Measurements from ENCODE around the gene POLE3.

POLE3 gene

DNA sequence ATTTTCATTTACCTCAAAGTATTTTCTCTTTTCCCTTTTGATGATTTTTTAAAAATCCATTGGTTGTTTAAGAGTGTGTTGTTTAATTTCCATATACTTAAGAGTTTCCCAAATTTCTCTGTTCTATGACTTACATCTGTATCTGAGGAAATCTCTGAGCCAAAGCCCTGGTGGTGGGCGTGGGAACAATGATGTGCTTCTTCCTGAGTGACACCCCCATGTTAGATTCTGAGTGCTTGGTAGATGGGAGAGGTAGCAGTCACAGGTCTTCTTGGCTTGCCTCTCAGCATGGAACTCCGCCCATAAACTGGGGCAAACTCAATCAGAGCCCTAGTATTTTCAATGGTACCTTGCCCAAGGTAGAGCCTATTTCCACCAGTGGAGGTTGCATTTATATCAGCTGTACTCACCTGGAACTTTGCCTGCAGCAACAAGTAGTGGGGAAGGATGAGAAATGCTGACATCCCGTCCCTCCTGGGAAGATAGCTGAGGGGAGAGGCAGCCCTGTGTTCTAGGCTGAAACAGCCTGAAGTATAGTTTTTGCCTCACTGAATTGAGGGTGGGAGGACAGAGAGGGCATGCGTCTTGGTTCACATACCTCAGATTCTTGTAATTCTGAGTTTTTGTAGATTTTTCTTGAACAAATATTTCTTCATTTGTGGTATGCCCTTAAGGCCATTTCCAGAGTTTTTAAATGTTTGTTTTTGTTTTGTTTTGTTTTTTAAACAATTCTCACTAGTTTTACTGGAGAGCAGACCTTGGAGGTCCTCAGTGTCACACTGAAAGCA is 26.4 kb upstream of the POLE3 start:
- no peak overlapping the region for H3K4me3 ChIP-seq (replicated peaks; ENCODE audit: insufficient read depth, low read length)
- no peak for DNase-seq (ENCODE audit: low read depth in 1 of 2, low spot score in 1 of 2)
- H3K27ac ChIP-seq (replicated peaks) = no peak overlapping the region
- no peak for TF ChIP-seq SPI1 (IDR thresholded peaks at IDR 0.05; ENCODE audit: borderline replicate concordance, low read depth)
- TF ChIP-seq, protein P1, sequence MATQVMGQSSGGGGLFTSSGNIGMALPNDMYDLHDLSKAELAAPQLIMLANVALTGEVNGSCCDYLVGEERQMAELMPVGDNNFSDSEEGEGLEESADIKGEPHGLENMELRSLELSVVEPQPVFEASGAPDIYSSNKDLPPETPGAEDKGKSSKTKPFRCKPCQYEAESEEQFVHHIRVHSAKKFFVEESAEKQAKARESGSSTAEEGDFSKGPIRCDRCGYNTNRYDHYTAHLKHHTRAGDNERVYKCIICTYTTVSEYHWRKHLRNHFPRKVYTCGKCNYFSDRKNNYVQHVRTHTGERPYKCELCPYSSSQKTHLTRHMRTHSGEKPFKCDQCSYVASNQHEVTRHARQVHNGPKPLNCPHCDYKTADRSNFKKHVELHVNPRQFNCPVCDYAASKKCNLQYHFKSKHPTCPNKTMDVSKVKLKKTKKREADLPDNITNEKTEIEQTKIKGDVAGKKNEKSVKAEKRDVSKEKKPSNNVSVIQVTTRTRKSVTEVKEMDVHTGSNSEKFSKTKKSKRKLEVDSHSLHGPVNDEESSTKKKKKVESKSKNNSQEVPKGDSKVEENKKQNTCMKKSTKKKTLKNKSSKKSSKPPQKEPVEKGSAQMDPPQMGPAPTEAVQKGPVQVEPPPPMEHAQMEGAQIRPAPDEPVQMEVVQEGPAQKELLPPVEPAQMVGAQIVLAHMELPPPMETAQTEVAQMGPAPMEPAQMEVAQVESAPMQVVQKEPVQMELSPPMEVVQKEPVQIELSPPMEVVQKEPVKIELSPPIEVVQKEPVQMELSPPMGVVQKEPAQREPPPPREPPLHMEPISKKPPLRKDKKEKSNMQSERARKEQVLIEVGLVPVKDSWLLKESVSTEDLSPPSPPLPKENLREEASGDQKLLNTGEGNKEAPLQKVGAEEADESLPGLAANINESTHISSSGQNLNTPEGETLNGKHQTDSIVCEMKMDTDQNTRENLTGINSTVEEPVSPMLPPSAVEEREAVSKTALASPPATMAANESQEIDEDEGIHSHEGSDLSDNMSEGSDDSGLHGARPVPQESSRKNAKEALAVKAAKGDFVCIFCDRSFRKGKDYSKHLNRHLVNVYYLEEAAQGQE (IDR thresholded peaks at IDR 0.05; ENCODE audit: insufficient replicate concordance, low read depth) = no peak
- TF ChIP-seq GABPA (IDR thresholded peaks at IDR 0.05; ENCODE audit: low read depth) = no peak
- no peak for TF ChIP-seq POLR2AphosphoS5 (IDR thresholded peaks at IDR 0.05; ENCODE audit: low read depth)
- TF ChIP-seq, protein P2, sequence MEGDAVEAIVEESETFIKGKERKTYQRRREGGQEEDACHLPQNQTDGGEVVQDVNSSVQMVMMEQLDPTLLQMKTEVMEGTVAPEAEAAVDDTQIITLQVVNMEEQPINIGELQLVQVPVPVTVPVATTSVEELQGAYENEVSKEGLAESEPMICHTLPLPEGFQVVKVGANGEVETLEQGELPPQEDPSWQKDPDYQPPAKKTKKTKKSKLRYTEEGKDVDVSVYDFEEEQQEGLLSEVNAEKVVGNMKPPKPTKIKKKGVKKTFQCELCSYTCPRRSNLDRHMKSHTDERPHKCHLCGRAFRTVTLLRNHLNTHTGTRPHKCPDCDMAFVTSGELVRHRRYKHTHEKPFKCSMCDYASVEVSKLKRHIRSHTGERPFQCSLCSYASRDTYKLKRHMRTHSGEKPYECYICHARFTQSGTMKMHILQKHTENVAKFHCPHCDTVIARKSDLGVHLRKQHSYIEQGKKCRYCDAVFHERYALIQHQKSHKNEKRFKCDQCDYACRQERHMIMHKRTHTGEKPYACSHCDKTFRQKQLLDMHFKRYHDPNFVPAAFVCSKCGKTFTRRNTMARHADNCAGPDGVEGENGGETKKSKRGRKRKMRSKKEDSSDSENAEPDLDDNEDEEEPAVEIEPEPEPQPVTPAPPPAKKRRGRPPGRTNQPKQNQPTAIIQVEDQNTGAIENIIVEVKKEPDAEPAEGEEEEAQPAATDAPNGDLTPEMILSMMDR (IDR thresholded peaks at IDR 0.05; ENCODE audit: insufficient read depth, low read length) = no peak
- no peaks in the 10 kb centered on the region for H3K27me3 ChIP-seq (ENCODE audit: insufficient read depth, poor library complexity, severe bottlenecking)

DNA sequence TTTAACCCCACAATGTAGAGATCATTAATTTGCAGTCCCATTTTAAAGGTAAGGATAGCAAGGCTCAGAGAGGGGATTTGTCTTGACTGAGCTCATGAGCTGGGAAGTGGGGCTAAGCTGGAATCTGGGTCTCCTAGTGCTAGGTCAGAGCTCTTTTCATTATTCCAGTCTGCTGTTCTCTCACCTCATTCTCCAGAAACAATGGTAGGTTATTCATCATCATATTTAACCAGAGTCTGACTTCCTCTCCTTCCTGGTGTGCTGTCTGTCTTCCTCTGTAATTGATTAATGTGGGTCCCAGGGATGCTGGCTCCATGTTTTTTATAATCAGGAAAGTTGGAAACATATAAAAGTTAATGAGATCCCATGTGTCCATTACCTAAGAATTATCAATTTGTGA is 20.7 kb upstream of the POLE3 start:
- H3K27me3 ChIP-seq (ENCODE audit: insufficient read depth, poor library complexity, severe bottlenecking) = no peaks in the 10 kb centered on the region
- no peak for DNase-seq (ENCODE audit: low read depth in 1 of 2, low spot score in 1 of 2)

DNA sequence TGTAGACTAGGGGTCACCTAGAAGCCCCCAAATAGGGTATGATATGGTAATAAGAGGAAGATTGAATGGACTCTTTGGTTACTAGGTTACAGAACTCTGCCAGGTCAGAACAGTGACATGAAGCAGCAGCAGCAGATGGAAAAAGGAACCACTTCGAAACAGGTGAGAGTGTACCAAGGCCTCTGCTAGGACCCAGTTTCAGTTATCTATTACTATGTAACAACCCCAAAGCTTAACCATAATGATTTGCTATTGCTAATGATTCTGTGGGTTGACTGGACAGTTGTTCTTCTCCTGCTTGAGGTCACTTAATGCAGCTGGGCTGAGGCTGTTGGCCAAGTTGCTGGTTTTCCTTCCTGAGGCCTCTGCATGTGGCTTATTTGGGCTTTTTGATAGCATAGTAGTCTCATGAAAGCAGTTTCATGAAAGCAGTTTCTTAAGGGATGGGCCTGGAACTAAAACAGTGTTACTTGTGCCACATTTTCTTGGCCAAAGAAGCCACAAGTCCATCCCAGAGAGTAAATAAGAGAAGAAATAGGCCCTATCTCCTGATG is 17.7 kb upstream of the POLE3 start:
- DNase-seq (ENCODE audit: low read depth in 1 of 2, low spot score in 1 of 2) = no peak
- TF ChIP-seq, protein P2 (IDR thresholded peaks at IDR 0.05; ENCODE audit: insufficient read depth, low read length) = no peak
- TF ChIP-seq POLR2AphosphoS5 (IDR thresholded peaks at IDR 0.05; ENCODE audit: low read depth) (no peak), GABPA (IDR thresholded peaks at IDR 0.05; ENCODE audit: low read depth) (no peak), SPI1 (IDR thresholded peaks at IDR 0.05; ENCODE audit: borderline replicate concordance, low read depth) (no peak)
- TF ChIP-seq, protein P1 (IDR thresholded peaks at IDR 0.05; ENCODE audit: insufficient replicate concordance, low read depth) = no peak
- H3K27ac ChIP-seq (replicated peaks) = no peak overlapping the region
- H3K4me3 ChIP-seq (replicated peaks; ENCODE audit: insufficient read depth, low read length) = no peak overlapping the region
- H3K27me3 ChIP-seq (ENCODE audit: insufficient read depth, poor library complexity, severe bottlenecking) = no peaks in the 10 kb centered on the region

More for the DNA sequence above, 20.7 kb upstream of the POLE3 start:
- TF ChIP-seq, protein P1 (IDR thresholded peaks at IDR 0.05; ENCODE audit: insufficient replicate concordance, low read depth) = no peak
- no peak for TF ChIP-seq POLR2AphosphoS5 (IDR thresholded peaks at IDR 0.05; ENCODE audit: low read depth)
- no peak for TF ChIP-seq SPI1 (IDR thresholded peaks at IDR 0.05; ENCODE audit: borderline replicate concordance, low read depth)
- TF ChIP-seq, protein P2 (IDR thresholded peaks at IDR 0.05; ENCODE audit: insufficient read depth, low read length) = no peak
- TF ChIP-seq GABPA (IDR thresholded peaks at IDR 0.05; ENCODE audit: low read depth) = no peak
- no peak overlapping the region for H3K4me3 ChIP-seq (replicated peaks; ENCODE audit: insufficient read depth, low read length)
- H3K27ac ChIP-seq (replicated peaks) = no peak overlapping the region

All from HL-60 (cell line).